ENCODE measurements around the gene PHYKPL.

DNA sequence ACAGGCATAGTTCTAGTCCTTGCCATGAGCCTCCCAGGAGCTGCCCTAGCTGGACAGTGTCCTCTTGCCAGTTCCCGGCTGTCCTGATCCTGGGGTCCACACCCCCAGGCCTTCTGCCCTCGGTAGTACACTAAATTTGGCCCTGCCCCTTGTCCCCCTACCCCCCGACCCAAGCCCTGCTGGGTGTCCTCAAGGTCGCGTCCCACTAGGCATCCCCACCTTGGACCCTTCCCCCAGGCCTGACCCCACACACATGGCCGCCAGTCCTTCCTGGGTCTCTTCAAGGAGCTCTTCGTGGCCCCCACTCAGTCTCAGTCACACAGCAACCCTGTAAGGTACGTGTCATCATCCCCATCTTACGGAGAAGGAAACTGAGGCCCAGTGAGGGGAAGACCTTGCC is 40.0 kb upstream of the PHYKPL start:
- TF ChIP-seq CTCF (IDR thresholded peaks at IDR 0.05) (no peak), POLR2A (IDR thresholded peaks at IDR 0.05) (no peak)
